NT2/D1 (cell line): Measurements from ENCODE around the gene KCNK5.

ENCODE experiments used
- SUZ12 ChIP-seq: IDR thresholded peaks from 2 replicates; pipeline ENCODE4 v1.6.1; 2011; ENCODE audit not compliant: insufficient read length, insufficient read depth; ENCODE audit errors: extremely low read depth
- ZNF274 ChIP-seq: IDR thresholded peaks from 2 replicates; pipeline ENCODE4 v1.6.1; 2011; ENCODE audit warnings: mild to moderate bottlenecking, low read depth, low read length

DNA sequence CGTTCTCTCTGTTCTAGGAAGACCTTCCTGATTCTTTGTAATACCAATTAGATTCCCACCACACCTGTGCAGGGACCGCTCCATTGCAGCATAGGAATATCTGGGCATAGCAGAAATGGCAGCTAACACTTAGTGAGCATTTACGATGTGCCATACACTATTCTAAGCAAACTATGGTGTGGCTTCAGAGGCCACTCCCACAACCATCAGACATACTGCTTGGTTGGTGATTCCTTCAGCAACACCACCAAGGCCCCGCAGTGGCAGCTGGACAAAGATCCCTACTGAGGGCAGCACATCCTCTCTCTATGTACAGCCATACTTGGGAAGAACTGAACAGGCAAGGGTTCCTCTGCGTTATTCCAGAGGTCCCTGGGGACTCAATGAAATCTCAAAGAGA is 6.2 kb downstream of the KCNK5 start:
- TF ChIP-seq SUZ12 (no peak), ZNF274 (no peak)
